Loucy (cell line): ENCODE measurements around the gene ZNF48.
A peak's percentile ranks its signal among the peaks of the same experiment; 100 is the strongest.

Experiments used
- H2AFZ ChIP-seq: fragments of 200-600 bp; sonication (generic); 2 replicates; pipeline ENCODE4 v1.6.0; 2016; ENCODE audit warnings: antibody characterized with exemption, mild to moderate bottlenecking, low read length, moderate library complexity
- H3F3A ChIP-seq: fragments of 200-600 bp; 2 replicates; pipeline ENCODE4 v1.6.0; 2016; ENCODE audit warnings: antibody characterized with exemption, low read depth, mild to moderate bottlenecking
- H3K27me3 ChIP-seq: fragments of 200-600 bp; sonication (generic); 2 replicates; pipeline ENCODE4 v1.6.1; 2014; ENCODE audit warnings: low read length, mild to moderate bottlenecking; ENCODE audit not compliant: insufficient read depth, poor library complexity, severe bottlenecking
- H3K36me3 ChIP-seq: fragments of 200-600 bp; sonication (generic); 2 replicates; pipeline ENCODE4 v1.6.1; 2016; ENCODE audit warnings: low read length; ENCODE audit not compliant: insufficient read depth
- H3K4me1 ChIP-seq: fragments of 200-600 bp; sonication (generic); 2 replicates; pipeline ENCODE4 v1.5.1; 2014; ENCODE audit warnings: low read length, mild to moderate bottlenecking; ENCODE audit not compliant: insufficient read depth, poor library complexity, severe bottlenecking
- H3K4me2 ChIP-seq: fragments of 200-600 bp; sonication (generic); 2 replicates; pipeline ENCODE4 v1.6.0; 2014; ENCODE audit warnings: antibody characterized with exemption, low read length, low read depth, mild to moderate bottlenecking; ENCODE audit not compliant: poor library complexity, severe bottlenecking
- H3K4me3 ChIP-seq: fragments of 200-600 bp; sonication (generic); 2 replicates; pipeline ENCODE4 v1.5.1; 2014; ENCODE audit warnings: low read length, mild to moderate bottlenecking, mixed read lengths; ENCODE audit not compliant: poor library complexity, severe bottlenecking
- H3K79me2 ChIP-seq: fragments of 200-600 bp; sonication (generic); 2 replicates; pipeline ENCODE4 v1.6.1; 2014; ENCODE audit warnings: low read length; ENCODE audit not compliant: insufficient read depth
- H3K9ac ChIP-seq: fragments of 200-600 bp; sonication (generic); 2 replicates; pipeline ENCODE4 v1.6.0; 2014; ENCODE audit warnings: mild to moderate bottlenecking, low read depth, low read length, moderate library complexity; ENCODE audit not compliant: poor library complexity, severe bottlenecking
- H3K9me2 ChIP-seq: fragments of 200-600 bp; sonication (generic); replicated peaks from 2 replicates; pipeline ENCODE4 v1.6.1; 2016; ENCODE audit warnings: low read depth, low read length, mixed read lengths
- H3K9me3 ChIP-seq: fragments of 200-600 bp; sonication (generic); 2 replicates; pipeline ENCODE4 v1.6.1; 2014; ENCODE audit warnings: mild to moderate bottlenecking, antibody characterized with exemption, low read length, low read depth; ENCODE audit not compliant: insufficient read depth
- H4K20me1 ChIP-seq: fragments of 200-600 bp; sonication (generic); 2 replicates; pipeline ENCODE4 v1.6.0; 2014; ENCODE audit warnings: antibody characterized with exemption, low read length, mild to moderate bottlenecking; ENCODE audit not compliant: insufficient read depth, poor library complexity, severe bottlenecking
- EZH2phosphoT487 ChIP-seq: fragments of 200-600 bp; IDR thresholded peaks from 2 replicates; pipeline ENCODE4 v1.6.1; 2018; ENCODE audit warnings: antibody characterized with exemption, mild to moderate bottlenecking, moderate library complexity, borderline replicate concordance
- TF ChIP-seq, protein P1 (sequence below): fragments of 200-600 bp; sonication (generic); conservative IDR thresholded peaks from 2 replicates; pipeline ENCODE4 v1.5.1; 2014; ENCODE audit warnings: mild to moderate bottlenecking, antibody characterized with exemption, low read length

Gene ZNF48

GRCh38 chr16:30380072-30380802 is 15.0 kb upstream of the ZNF48 start:
- peak overlapping the region; percentile 97 for H3K4me3 ChIP-seq
- H2AFZ ChIP-seq, result no peak overlapping the region
- no peaks in the 10 kb centered on the region for H3K36me3 ChIP-seq
- H3K27me3 ChIP-seq, result no peaks in the 10 kb centered on the region
- H3F3A ChIP-seq, result peaks cover 16% of the 10 kb centered on the region
- H3K4me1 ChIP-seq, result peaks cover 61% of the 10 kb centered on the region
- no peaks in the 10 kb centered on the region for H3K9me3 ChIP-seq
- H3K79me2 ChIP-seq, result peaks cover 46% of the 10 kb centered on the region
- H3K4me2 ChIP-seq, result peak overlapping the region; percentile 88
- no peaks in the 10 kb centered on the region for H3K9me2 ChIP-seq
- peaks cover 13% of the 10 kb centered on the region for H4K20me1 ChIP-seq
- H3K9ac ChIP-seq, result peak overlapping the region; percentile 85
- no peak for TF ChIP-seq EZH2phosphoT487
- TF ChIP-seq, protein P1, sequence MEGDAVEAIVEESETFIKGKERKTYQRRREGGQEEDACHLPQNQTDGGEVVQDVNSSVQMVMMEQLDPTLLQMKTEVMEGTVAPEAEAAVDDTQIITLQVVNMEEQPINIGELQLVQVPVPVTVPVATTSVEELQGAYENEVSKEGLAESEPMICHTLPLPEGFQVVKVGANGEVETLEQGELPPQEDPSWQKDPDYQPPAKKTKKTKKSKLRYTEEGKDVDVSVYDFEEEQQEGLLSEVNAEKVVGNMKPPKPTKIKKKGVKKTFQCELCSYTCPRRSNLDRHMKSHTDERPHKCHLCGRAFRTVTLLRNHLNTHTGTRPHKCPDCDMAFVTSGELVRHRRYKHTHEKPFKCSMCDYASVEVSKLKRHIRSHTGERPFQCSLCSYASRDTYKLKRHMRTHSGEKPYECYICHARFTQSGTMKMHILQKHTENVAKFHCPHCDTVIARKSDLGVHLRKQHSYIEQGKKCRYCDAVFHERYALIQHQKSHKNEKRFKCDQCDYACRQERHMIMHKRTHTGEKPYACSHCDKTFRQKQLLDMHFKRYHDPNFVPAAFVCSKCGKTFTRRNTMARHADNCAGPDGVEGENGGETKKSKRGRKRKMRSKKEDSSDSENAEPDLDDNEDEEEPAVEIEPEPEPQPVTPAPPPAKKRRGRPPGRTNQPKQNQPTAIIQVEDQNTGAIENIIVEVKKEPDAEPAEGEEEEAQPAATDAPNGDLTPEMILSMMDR, result no peak

GRCh38 chr16:30380803-30381208 is 14.4 kb upstream of the ZNF48 start:
- H3K4me2 ChIP-seq, result peak overlapping the region; percentile 88

GRCh38 chr16:30381291-30382041 is 13.8 kb upstream of the ZNF48 start:
- H3K9me2 ChIP-seq, result no peaks in the 10 kb centered on the region
- H3K36me3 ChIP-seq, result no peaks in the 10 kb centered on the region
- H3K4me2 ChIP-seq, result peak overlapping the region; percentile 88
- peak overlapping the region; percentile 94 for H3K4me3 ChIP-seq
- no peaks in the 10 kb centered on the region for H3K27me3 ChIP-seq
- peak overlapping the region; percentile 85 for H3K9ac ChIP-seq
- no peak for TF ChIP-seq EZH2phosphoT487
- TF ChIP-seq, protein P1, result no peak
- no peak overlapping the region for H2AFZ ChIP-seq
- peaks cover 16% of the 10 kb centered on the region for H3F3A ChIP-seq
- H3K9me3 ChIP-seq, result no peaks in the 10 kb centered on the region
- peaks cover 40% of the 10 kb centered on the region for H3K79me2 ChIP-seq
- peaks cover 13% of the 10 kb centered on the region for H4K20me1 ChIP-seq
- peaks cover 58% of the 10 kb centered on the region for H3K4me1 ChIP-seq

More at GRCh38 chr16:30380803-30381208, 14.4 kb upstream of the ZNF48 start:
- Histone ChIP-seq H4K20me1 (peaks cover 13% of the 10 kb centered on the region), H3K4me1 (peaks cover 61% of the 10 kb centered on the region), H3K27me3 (no peaks in the 10 kb centered on the region), H3K9ac (peak overlapping the region; percentile 85), H2AFZ (no peak overlapping the region), H3F3A (peaks cover 16% of the 10 kb centered on the region), H3K79me2 (peaks cover 46% of the 10 kb centered on the region), H3K9me3 (no peaks in the 10 kb centered on the region), H3K36me3 (no peaks in the 10 kb centered on the region), H3K9me2 (no peaks in the 10 kb centered on the region), H3K4me3 (peak overlapping the region; percentile 94)
- TF ChIP-seq, protein P1, result no peak
- TF ChIP-seq EZH2phosphoT487, result no peak
